Testis (tissue), 3 donors: ENCODE measurements around the gene EDC3. TPM values are rescaled to one million over a fixed set of nuclear protein-coding genes. Genes with fewer than 3 reads are reported as not detected.
"Not testable (repeated sequence)": the region's sequence is repeated elsewhere in the genome, so short reads cannot be mapped to it uniquely, and the experiment has no call there.

ENCODE experiments used
- DNase-seq: peaks from one replicate; pipeline ENCODE4 v3.0.0-alpha.2; 2019
- H3K27ac ChIP-seq, 2 donors: fragments of 200-600 bp; sonication (generic); one replicate each; pipeline ENCODE4 v1.5.1; 2019
- H3K27me3 ChIP-seq: fragments of 200-600 bp; sonication (generic); one replicate; pipeline ENCODE4 v1.5.1; 2019
- H3K36me3 ChIP-seq: fragments of 200-600 bp; sonication (generic); one replicate; pipeline ENCODE4 v1.5.1; 2017; ENCODE audit warnings: low read depth; ENCODE audit errors: missing control alignments
- H3K4me1 ChIP-seq: fragments of 200-600 bp; sonication (generic); one replicate; pipeline ENCODE4 v1.5.1; 2019
- H3K4me3 ChIP-seq, 2 donors: fragments of 200-600 bp; sonication (generic); one replicate each; pipeline ENCODE4 v1.5.1; 2017 to 2019
- H3K9me3 ChIP-seq: fragments of 200-600 bp; sonication (generic); one replicate; pipeline ENCODE4 v1.5.1; 2017
- CTCF ChIP-seq, 3 experiments: fragments of 450-650 bp in 2 of 3; fragments of 200-600 bp in 1 of 3; sonication (generic) in 1 of 3; IDR thresholded peaks; one replicate each; pipeline ENCODE4 v1.5.1; 2016 to 2019; ENCODE audit warnings: antibody characterized with exemption in 3 of 3, mild to moderate bottlenecking in 2 of 3, moderate library complexity in 1 of 3
- POLR2A ChIP-seq: fragments of 450-650 bp; IDR thresholded peaks from one replicate; pipeline ENCODE4 v1.6.1; 2017; ENCODE audit warnings: antibody characterized with exemption, mild to moderate bottlenecking, moderate library complexity
- WGBS, 2 donors: methylation state at CpG; one replicate each; pipeline ENCODE4 v1.1.5; 2018; 5-methylcytosine and 5-hydroxymethylcytosine counted together
- intact Hi-C: fragments of 100-400 bp; cut with DNase I; formaldehyde crosslinking; loops from one replicate; pipeline ENCODE4 v1.15.1; 2023; ENCODE audit warnings: low total_unique reads
- polyA plus RNA-seq: library from polyadenylated mRNA; stranded (reverse); fragments of 350-450 nt; fragmentation: Illumina TruSeq; extraction: RNeasy Lipid Tissue Mini Kit (QIAGEN cat#74804); gene quantifications from one replicate; pipeline ENCODE4 v1.2.3, GENCODE V29; 2014; ENCODE audit warnings: low read depth, low replicate concordance; ENCODE audit not compliant: insufficient read depth
- total RNA-seq, 2 donors: library from RNA; depleted of rRNA; stranded (reverse); fragments of >200 nt; gene quantifications; one replicate each; pipeline ENCODE4 v1.2.3, GENCODE V29; 2016

EDC3 gene
- total and polyA plus RNA-seq, 3 donors from 2014 or later = 53.8 to 96.0 (median 56.5) TPM

- Histone ChIP-seq H3K36me3 (no peaks in the 10 kb centered on the region), H3K9me3 (no peaks in the 10 kb centered on the region), H3K27ac (no peak overlapping the region), H3K27me3 (no peaks in the 10 kb centered on the region), H3K4me1 (peaks cover 9% of the 10 kb centered on the region), H3K4me3 (no peak overlapping the region)
- no peak for DNase-seq
- 88 to 92% methylated on average over 8 of the region's 8 CpGs for WGBS, 2 donors
- intact Hi-C loops = no loop called here
- no peak for TF ChIP-seq POLR2A
- TF ChIP-seq CTCF (IDR thresholded peaks at IDR 0.05) = no peak
These were observed 32.4 kb downstream of the EDC3 start for GRCh38 chr15:74663303-74664027.

GRCh38 chr15:74662064-74662860, 33.6 kb downstream of the EDC3 start:
- Histone ChIP-seq H3K27me3 (no peaks in the 10 kb centered on the region), H3K27ac (no peak overlapping the region), H3K4me3 (no peak overlapping the region), H3K36me3 (no peaks in the 10 kb centered on the region), H3K9me3 (no peaks in the 10 kb centered on the region), H3K4me1 (peaks cover 9% of the 10 kb centered on the region)
- intact Hi-C loops = no loop called here
- 88 to 91% methylated on average over 4 of the region's 4 CpGs for WGBS, 2 donors
- no peak for DNase-seq
- no peak for TF ChIP-seq POLR2A

GRCh38 chr15:74661280-74661679, 34.5 kb downstream of the EDC3 start:
- H3K36me3 ChIP-seq, intact Hi-C loops, H3K27me3 ChIP-seq, DNase-seq, H3K4me1 ChIP-seq, H3K4me3 ChIP-seq, H3K9me3 ChIP-seq, H3K27ac ChIP-seq: not testable (repeated sequence)
- WGBS, 2 donors = 94 to 96% methylated on average over 8 of the region's 8 CpGs

- WGBS, 2 donors = 89 to 92% methylated on average over 3 of the region's 3 CpGs
- intact Hi-C loops = no loop called here
These were observed 38.0 kb downstream of the EDC3 start for GRCh38 chr15:74657846-74658245.

GRCh38 chr15:74656935-74657535, 38.8 kb downstream of the EDC3 start:
- intact Hi-C loops = no loop called here
- WGBS, 2 donors = 94 to 97% methylated on average over 6 of the region's 6 CpGs
- Histone ChIP-seq H3K27me3 (no peaks in the 10 kb centered on the region), H3K27ac (no peak overlapping the region), H3K9me3 (no peaks in the 10 kb centered on the region), H3K36me3 (no peaks in the 10 kb centered on the region), H3K4me1 (peaks cover 18% of the 10 kb centered on the region), H3K4me3 (no peak overlapping the region)
- no peak for TF ChIP-seq CTCF (IDR thresholded peaks at IDR 0.05)
- no peak for TF ChIP-seq POLR2A
- DNase-seq = no peak

More at GRCh38 chr15:74657846-74658245, 38.0 kb downstream of the EDC3 start:
- no peak for DNase-seq
- TF ChIP-seq POLR2A = no peak
- TF ChIP-seq CTCF (IDR thresholded peaks at IDR 0.05) = no peak
- peaks cover 18% of the 10 kb centered on the region for H3K4me1 ChIP-seq
- H3K27me3 ChIP-seq = no peaks in the 10 kb centered on the region
- H3K9me3 ChIP-seq = no peaks in the 10 kb centered on the region
- H3K36me3 ChIP-seq = no peaks in the 10 kb centered on the region
- no peak overlapping the region for H3K27ac ChIP-seq
- H3K4me3 ChIP-seq = no peak overlapping the region
